CD4-positive, alpha-beta T cell treated with Interleukin-17A for 4 hours (primary cell): ENCODE results near the gene RARB.

Experiments
- DNase-seq: peaks from one replicate; pipeline ENCODE4 v3.0.0-alpha.2; 2020; ENCODE audit warnings: mixed read lengths

The RARB gene

DNA sequence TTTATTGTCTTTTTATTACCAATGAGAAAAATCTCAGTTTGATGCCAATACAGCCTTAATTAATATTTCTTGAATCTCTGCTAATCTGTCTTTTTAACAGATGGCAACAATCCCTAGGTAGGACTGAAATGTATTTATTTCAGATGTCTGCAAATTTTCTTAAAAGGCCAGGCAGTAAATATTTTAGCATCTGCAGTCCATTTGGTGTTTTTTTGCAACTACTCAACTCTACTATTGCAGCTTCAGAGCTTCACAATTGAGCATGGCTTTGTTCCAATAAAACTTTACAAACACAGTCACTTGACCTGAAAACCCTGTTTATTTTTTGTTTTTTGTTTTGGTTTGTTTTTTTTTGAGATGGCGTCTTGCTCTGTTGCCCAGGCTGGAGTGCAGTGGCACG, 82.7 kb downstream of the RARB start:
- DNase-seq, result no peak

DNA sequence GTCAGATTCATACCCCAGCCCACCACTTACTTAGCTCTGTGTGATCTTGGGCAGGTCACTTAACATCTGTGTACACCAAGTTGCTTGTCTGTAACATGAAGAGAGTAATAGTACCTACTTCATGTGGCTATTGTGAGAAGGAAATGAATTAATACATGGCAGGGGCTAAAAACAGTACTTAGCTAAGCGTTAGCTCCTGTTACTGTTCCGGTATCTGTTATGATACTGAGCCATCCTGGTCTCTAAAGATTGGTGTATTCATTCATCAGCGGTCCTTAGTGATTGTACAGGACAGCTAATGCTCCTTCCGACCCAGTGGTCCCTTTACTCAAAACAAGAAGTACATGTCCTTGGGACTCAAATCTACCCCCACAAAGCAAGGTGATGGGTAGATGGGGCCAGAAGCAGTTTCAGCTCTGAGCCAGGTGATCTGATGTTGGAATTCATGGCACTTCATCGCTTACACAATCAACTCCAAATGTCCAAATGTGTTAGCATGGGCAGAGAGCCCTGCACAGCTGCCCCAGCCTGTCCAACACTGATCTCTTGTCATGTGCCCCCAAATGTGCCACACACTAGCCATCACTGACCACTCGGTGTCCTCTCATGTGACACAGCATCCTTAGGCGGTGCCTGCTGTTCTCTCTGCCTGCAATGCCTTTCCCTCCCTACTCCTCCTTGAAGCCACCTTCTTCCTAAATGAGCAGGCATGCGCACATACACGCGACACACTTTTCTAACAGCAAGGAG, 84.1 kb downstream of the RARB start:
- no peak for DNase-seq

DNA sequence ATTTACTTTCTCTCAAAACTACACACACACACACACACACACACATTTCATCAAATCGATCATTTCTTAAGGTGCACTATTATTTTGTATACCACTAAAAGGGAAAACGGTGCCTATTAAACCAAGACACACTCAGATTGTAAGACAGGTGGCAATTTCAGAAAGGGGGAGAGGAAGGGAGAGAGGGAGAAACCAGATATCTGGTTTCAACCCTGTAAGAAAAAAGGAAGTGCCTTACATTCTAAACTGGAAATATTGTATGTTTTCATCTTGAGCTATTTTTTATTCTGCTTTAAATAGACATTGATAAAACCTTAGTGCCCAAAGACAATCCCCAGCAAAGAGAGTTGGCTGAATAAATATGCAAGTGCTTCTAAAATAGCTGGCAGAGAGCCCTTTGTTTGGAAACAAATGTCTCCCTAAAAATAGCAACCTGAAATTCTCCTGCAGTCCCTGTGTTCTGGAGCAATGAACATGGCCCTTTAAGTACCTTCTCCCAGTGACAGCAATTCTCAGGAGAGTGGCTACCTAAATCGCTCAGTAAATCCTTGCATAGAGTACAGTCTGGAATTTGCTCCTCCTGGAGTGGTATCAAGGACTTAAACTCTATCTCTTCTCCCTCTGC, 85.7 kb downstream of the RARB start:
- no peak for DNase-seq

DNA sequence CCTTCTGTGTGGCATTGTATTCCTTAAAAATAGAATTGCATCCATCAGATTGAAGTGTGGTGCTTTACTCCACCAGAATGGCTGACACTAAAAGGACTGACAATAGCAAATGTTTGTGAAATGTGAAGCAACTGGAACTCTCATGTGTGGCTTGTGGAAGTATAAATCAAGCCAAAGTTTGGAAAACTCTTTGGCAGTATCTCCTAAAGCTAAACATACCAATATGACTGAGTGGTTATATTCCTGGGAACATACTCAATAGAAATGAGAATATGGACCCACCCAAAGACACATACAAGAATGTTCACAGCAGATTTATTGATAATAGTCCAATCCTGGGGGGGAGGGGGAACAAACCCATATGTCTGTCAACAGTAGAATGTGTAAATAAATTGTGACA, 87.1 kb downstream of the RARB start:
- no peak for DNase-seq

DNA sequence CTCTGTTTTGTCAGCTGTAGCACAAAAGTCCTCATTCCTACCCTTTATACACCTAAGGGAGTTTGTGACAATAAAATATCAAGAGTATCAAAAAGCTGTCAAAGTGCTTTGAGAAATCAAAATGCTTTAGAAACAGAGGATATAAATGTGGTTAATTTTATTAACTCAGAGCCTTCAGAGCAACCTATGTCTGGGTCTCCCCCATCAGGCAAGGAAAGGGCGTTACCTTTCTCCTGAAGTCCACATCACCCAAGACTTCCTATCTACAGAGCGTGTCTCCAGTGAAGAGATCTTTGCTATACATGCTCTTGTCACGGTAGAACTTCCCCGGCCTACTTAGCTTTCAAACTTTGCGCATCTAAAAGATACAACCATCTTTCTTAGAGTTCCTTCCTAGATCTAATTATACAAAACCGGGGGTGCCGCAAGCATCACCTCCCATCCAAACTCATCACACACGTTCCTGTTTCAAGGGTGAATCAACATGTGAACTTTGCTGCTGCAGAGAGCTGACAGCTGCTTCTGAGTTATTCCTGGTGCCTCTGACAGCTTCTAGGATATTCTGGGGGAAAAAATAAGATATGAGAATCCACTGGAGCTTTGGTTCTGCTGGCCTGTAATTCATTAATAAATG, 93.0 kb downstream of the RARB start:
- DNase-seq, result no peak

DNA sequence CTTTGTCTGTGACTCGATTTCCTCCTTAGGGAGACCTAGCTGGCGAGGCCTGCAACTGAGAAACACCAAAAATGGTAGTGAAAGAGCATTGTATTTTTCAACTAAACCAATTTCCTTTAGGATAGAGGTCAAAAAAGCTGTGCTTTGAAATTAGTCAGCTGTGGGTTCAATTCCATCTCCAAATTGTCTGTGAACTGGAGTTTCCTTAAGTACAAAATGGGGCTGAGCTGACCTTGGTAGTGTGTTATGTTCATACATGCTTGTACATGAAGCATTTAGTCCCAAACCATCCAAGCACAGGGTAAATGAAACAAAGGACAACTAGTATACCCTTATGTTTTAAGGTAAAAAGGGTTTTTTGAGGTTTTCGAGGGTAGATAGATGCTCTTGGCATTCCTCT, 99.3 kb downstream of the RARB start:
- DNase-seq, result no peak

DNA sequence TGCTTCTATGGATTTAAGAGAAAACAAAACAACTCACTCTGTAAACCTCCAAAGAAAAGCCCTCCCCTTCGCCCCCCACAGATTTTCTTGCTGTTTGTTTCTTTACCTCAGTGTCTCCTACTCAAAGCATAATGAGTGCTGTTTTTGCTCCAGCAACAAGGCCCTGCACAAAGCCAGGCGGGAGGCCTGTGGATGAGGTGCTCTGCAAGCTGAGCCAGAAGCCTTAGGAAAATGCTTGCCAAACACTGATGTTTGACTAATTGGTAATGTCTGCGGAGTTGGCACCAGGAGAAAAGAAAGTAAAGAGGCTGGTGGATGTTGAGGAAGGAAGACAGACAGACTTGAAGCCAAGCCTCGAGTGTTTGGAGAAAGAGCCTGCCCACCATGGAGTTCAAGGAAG, 99.7 kb downstream of the RARB start:
- DNase-seq, result no peak

DNA sequence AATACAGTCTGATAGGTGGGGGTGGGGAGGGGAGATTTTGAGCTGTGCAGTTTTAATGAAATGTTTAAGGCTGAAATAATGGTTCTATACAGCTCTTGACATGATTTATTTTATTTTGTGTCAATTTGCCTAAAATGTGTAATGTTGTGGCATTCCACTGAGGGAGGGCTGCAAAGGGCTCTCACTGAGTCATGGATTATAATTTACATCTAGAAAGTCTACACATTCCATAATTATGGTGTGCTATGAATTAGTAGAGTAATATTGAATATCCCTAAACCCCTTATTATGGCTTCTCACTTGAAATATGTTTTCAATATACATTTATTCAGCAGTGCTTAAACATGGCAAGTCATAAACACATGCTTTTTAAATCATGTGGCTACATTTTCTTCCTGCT, 103.9 kb downstream of the RARB start:
- no peak for DNase-seq

DNA sequence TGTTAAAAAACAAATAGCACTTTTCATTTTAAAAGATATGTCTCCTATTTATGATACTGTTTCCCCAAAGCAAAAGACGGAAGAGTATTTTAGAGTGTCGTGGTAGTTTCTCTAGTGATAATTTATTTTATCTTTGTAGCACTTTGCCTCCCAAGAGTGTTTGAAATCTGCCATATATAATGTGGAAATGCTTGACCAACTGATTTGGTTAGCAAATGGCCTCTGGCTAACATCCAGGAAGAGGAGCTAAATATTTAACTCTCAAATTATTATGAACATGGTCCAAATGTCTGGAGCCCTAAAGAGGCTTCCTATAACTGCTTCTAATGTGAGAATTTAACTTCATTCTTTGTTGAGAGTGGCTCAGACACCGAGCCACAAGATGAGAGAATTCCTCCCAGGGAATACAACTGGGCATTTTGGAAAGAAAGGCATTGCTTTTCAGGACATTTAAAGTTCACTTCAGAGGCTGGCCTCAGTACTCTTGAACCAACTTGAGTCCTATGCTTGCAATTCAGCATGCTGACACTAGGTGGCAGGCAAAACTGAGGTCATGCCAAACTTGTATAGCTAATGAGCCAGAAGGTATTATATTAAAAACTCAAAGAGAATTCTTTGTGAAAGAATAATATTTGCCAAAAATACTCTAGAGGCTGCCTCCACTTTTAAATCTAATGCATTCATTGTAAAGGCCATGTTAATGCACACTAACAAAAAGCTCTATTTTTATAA, 104.5 kb downstream of the RARB start:
- DNase-seq, result no peak

DNA sequence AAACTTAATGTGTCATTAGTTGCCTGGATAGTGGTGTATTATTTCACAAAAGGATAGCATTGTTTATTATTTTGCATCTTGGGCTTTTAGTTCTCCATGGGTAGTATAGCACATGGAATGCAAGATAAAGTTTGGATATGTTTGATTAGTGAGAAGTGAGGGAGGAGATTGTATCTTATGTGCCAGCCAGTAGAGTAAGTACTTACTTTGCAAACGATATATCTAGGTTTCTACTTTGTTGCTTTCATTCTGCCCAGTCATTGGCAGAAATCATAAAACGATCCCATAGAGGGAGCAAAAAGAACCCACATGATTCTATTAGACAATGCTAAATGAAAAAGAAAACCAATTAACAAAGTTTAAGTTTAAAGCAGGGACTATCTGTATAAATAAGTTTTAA, 105.3 kb downstream of the RARB start:
- DNase-seq, result no peak

DNA sequence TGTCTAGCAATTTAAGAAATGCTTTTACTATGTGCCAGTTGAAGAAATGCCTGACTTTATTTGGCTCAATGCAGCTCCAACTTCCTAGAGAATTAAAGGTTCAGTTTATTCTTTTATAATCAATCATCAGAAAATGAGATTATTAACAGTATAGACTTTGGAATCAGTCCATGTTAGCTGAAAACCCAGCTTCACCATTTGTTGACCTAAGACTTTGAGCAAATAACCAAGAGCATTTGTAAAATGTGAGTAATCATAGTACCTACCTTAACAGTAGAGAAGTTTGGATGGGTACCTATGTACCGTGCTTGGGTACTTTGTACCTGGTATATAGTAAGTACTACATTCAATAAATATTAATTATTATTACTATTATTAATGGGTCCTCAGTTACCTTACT, 105.9 kb downstream of the RARB start:
- no peak for DNase-seq

DNA sequence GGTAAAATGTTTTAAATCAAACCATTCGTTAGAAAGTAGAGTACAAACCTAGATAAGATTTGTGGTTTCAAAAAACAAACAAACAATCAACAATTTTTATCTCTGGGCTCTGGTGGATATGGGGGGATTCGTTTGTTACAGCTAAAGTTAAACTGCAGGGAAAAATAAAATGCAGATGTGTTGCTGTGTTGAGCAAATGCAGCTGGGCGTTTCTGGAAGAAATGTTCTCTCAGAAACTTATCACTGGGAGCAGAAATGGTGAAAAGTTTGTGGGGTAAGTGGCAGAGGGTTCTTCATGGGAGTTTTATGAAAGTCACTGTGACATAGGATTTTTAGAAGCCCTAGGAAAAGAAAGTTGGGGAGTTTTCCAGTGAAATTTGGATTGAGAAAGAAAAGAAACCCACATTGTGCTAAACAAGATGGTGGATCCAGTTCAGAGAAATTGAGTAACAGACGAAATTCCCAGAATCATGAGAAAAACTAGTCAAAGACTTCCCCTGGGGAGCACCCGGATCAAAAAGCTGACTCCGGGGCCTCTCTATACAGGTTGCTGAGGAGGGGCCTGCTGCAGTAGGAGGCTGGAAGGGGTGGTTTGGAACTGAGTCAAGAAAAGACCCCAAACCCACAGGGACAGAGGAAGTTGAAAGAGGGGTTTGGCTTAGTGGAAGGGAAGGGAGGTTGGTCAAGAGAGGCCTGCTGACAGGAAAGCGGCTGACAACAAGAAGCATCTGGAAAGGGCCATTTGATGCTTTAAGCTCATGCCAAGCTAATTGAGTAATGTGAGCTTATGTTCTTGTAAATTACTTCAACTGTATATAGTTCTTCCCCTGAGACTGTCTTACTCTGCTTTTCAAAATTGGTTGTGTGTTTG, 108.7 kb downstream of the RARB start:
- DNase-seq, result no peak

DNA sequence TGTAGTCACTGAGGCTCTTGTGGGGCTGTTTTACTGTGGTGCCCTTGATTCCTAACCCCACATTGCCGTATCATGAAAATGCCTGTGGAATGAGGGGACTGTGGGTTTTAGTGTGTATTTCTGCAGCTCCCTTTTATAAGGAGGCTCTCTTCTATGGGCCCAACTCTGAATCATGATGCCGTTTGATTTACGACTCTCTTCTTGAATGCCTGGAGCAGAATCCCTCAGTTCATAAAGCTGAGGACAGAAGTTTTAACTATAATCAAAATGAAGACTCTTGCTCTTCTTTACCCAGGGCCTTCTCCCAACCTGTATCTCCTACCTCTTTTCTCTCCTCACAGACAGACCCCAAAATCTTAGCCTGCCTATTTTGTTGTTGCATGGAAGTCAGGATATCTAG, 109.5 kb downstream of the RARB start:
- no peak for DNase-seq

DNA sequence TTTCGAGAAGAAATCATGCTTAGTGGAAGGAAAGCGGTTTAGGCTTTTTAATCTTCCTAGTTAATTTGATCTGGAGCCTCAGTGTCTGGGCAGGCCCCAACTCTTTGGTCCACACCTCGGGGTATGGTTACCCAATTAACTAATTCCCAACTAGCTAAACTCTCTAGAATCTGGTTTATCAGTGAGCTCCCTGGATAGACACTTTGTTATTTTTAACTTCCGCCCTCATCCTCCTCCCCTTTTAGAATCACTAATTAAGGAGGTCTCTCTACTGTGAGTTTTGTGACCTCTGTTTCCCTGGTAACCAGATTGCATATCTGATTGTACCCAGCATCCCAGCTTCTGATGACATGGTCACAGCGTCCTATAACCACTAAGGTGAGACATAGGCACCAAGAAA, 112.2 kb downstream of the RARB start:
- no peak for DNase-seq

DNA sequence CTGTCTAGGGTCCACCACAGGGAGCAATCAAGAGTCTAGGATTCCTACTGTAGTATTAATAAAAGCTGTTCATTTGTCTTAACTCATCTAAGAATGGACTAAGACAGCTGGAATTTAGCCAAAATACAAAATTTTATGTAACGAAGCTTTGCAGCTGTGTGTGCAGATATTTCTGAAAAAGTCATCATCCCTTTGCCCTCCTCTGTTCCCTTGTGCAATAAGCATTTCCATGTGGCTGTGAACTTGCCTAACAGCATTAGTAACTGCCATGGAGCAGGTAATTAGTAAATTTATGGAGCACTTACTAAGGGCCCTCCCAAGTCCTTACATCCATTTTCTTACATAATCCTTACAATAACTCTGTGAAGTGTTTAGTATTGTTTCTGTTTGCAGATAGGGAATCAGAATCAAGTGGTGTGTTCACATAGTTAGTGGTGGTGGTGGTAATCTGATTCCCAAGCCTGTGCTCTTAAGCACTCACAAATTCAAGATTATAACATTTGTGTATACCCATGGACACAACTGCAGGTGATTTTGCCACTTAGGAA, 114.5 kb downstream of the RARB start:
- DNase-seq, result no peak

DNA sequence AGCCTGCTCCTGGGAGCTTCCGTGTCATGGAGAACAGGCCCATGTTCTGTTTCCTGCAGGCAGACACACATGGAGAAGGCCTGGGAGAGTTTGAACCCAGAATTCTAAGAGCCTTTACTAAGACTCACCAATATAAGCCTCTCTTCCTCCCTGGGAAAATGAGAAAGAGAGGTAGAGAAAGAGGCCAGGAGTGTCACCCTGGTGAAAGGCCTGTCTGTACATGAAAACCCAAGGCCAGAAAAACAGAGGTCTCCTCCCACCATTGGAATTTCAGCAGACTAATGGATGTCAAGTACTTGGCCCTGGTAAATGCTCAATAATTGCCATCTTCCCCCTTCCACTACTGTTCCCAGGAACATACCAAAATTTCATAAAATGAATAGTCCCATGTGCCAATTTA, 119.0 kb downstream of the RARB start:
- no peak for DNase-seq

DNA sequence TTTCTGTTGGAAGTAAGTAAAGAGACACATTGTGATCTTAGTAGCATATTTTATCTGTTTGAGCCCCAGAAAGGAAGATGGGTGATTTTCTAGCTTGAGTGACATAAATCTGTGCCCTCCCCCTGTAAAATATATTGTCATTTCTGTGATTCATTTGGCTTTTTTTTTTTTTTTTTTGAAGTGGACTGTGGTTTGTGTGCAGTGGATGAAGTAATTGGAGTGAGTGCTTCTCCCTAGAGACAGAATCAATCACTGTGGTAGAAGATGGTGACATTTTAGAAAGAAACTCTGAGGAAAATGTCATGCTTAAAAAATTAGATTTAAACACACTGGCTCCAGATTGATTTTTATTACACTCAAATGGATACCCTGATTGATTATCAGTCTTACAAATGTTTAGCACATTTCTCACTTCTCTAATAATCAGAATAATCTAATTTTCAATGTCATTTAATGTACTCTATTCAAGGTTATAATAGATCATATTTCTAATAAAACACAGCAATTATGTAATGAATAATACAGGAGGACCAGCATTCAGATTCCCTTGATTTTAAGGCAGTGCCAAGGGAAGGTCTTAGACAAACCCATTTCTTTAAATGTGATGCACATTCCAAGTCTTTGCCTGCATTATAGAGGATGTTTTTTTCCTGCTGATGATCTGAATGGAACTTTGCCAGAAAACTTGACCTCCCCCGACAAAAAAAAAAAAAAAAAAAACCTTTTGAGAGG, 120.0 kb downstream of the RARB start:
- DNase-seq, result no peak

DNA sequence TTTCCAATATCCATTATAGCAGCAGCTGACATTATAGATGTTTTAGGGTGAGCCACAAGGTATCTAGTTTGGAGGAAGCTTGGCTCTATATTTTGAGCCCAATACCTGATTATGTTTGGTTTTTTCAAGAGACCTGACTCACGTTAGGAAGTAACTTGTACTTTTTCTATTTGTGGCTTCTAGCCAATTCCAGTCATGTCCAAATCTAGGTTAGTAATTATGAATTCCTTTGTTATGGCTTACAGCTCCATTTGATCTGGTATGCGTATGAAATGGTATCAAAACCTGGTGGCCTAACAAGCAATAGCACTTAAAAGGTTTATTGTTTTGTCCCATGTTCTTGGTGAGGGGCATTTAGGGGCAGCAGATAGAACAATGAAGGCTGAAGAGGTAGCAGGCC, 120.8 kb downstream of the RARB start:
- DNase-seq, result no peak

DNA sequence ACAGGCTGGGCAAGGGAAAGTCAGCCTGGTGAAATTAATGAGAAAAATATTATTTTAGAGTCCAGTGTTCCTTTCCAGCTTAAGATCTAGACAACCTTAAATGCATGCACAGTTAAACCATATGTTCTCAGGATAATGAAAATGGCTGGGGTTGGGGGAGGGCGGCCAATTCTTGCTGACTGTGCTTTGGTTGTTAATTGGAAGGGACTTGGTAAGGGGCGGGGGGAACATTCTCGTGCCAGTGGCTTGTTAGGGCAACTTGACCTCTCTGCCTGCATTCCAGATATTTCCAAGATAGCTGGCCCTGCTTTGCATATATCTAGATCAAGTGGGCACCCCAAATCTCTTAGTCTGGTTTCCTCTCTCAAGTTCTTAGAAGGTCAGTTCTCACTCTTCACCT, 124.2 kb downstream of the RARB start:
- no peak for DNase-seq

DNA sequence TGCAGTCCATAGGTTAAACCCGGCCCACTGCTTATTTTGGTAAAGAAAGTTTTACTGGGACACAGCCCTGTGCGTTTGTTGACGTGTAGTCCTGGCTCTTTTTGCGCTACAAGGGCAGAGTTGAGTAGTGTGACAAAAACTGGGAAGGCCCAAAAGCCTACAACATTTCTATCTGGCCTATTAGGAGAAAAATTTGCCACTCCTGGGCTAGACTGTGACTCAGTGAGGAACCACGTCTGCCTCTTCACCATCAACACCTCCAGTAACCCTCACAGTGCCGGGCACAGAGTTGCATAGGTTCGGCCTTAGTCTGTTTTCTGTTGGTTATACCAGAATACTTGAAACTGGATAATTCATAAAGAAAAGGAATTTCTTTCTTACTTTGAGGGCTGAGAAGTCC, 126.3 kb downstream of the RARB start:
- DNase-seq, result no peak

DNA sequence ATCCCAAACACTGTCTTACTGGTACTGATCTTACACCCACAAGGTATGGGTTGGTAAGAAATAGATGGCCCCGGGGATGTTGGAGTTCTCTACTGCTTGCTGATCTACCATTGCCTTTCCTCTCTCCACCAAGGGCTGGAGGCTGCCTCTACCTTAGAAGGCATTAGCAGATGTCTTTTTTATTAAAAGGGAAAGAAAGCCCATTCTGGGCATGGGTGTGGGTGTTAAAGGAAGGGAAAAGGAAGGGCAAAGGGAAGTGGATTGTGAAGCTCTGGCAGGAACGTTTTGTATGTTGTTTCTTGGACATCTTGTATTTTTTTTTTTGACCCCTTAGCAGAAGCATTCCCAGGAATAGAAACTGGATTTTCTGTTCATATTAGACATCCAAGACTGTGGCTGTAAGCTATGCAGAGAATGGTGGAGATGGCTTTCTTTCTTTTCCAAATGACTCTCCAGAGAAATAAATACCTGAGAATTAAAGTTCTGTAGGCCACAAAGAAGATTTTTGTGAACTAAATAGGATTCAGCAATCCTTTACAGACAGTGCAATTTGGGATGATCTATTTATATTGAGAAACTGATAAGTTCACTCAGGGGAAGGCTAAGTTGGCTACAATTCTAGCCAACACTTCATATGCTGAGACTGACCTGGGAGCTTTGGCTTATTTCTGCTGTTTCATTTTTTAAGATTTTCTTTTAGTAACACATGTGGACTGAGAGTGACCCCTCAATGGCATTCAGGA, 127.8 kb downstream of the RARB start:
- DNase-seq, result no peak
